Measurements from ENCODE around the gene GCLC.
"Not testable (repeated sequence)": the region's sequence is repeated elsewhere in the genome, so short reads cannot be mapped to it uniquely, and the experiment has no call there.

Gene GCLC

DNA sequence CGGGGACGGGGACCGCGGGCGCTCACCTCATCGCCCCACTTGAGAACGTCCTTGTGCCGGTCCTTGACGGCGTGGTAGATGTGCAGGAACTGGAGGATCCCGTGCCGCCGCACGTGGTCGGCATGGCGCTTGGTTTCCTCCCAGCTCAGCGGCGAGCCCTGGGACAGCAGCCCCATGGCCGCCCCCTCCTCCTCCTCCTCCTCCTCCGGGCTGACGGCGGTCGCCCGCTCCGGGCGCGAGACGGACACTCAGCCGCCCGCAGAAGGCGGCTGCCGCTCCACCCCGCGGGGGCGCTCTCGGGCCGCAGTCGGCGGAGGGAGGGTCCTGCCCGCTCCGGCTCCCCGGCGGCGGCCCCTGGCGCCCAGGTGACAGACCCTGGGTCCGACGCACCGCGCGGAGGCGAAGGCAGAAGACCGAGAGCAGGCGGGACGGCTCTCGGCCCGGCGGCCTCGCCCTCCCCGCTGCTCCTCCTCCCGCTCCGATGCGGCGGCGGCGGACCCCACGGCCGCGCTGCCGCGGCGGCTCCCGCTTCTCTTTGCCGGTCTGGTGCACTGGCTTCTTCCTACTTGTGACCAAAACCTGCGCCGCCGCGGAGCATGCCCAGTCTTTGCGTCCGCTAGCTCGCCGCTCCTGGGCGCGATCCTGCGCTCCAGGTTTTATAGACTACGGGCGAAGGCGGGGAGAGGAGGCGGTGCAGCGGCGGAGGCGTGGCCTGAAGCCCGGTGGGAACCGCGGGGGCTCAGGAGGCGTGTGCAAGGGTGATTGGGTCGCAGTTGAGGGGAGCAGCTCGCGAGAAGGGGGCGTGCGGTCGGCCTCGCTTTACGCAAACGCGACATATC, at the start of gene GCLC:
Gene GCLC, minus strand, starts transcription at position 632 of the 839 bp plus-strand sequence. Its CDS starts 456 bp downstream, at position 176.
- peak; percentile 79 for DNase-seq (ENCODE audit: low read depth)

DNA sequence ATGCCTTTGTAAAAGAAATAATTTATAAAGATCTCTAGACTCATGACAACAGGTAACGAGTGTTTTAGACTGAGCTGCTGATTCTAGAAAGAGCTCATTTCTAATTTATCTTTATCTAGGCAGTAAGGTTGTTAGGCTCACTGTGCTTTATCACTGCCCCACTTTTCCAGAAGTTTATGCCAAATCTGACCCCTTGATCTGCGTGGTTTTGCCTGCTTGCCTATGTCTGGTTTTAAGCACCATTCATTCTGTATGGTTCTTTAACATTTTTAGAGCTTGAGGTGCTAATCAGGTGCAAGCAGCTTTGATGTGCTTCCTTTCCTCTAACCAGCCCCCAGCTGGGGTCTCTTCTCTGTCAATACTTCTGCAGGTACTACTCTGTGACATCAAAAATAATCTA, 49.7 kb upstream of the GCLC start:
- no peak for DNase-seq (ENCODE audit: low read depth)

DNA sequence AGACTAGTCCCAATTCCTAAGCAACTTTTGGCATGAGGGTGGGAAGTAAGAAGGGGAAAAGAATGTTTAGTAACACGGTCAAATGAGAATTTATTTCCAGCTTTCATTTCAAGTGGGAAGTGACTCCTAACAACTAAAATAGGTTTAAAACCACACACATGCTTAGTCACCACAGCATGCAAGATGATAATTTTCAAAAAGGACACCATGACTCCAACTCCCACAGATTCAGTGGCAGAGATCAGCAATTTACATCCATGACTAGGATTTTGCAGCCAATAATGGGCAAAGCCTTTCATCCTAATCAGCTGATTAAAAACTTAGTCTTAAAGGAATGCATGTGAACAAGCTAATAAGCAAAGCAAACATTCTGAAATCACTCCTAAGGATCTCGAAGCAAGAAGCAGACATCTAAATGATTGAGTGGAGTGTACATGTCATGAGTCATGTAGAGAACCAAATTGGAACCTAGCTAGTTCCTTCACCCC, 48.1 kb upstream of the GCLC start:
- DNase-seq (ENCODE audit: low read depth), result no peak

GRCh38 chr6:53591873-53592272, 47.0 kb upstream of the GCLC start:
- DNase-seq (ENCODE audit: low read depth), result no peak

DNA sequence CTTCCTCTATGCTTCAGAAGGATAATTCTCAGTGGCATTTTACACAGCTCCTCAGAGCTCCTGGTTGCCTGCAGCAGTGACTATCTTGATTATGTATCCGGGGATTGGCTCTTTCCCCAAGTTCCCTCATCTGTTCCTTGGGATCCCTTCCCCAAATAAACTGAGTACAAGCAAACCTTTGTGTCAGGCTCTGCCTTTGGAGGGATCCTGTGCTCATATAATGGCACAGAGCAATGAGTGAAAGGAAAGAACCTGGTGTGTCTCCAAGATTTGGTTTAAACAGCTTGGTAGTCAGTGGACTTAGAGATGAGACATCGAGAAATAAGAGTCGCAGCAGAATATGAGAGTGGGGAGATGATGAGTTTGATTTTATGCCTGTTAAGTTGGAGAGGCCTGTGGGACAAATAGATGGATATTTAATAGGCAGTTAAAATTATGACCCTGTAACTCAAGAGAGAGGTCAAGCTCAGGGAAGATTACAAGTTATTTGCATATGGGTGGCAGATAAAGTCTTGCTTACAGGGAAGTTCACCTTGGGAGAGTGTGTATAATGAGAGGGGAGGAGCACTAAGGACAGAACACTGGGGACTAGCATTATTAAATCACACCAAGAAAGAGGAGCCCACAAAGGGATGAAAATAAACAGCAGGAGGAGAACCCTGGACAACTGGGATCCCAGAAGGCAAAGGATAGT, 44.1 kb upstream of the GCLC start:
- DNase-seq (ENCODE audit: low read depth), result no peak

DNA sequence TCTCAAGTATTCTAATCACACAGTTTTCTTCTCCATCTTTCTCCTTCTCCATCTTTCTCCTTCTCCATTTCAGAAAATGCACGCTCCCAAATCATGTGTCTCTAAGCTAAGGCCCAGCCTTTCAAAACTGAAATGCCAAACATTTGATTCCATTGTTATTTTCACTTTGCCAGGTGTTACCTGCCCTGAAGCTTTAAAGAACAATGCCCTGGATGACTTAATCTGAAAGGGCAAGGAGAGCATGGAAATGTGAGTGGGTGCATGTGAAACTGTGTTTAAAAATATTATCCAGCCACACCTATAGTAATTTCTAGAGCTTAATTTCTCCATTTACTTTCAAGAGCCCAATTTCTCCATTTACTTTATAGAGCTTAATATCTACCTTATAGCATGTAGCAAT, 42.4 kb upstream of the GCLC start:
- no peak for DNase-seq (ENCODE audit: low read depth)

DNA sequence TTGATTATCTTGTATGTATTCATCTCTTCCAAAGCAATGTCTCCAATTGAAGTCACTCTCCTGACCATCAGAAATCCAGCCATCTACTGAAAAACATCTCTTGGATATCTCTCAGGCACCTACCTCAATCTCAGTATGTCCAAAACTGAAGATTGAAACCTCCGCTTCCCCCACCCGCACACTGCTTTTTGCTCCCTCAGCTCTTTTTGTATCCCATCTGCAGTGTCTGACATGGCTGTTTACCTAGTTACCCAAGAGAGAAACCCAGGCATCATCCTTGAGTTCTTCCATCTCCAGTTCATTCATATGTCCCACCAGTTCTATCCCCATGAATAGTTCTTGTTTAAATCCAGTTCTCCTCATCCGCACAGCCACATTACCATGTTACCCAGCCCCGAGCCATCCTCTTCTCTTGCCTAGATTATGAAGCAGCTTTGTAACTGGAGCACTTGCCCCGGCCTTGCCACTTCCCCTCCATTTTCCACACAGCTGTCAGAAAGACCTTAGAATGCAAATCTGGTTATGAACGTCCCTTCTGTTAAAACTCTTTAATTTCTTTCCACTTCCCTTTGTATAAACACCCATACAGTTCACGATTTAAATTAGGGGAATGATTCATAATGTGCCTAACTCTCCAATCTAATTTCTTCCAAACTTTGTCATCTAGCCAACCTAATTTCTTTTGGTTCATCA, 40.5 kb upstream of the GCLC start:
- DNase-seq (ENCODE audit: low read depth), result no peak

GRCh38 chr6:53584726-53585125, 39.8 kb upstream of the GCLC start:
- DNase-seq (ENCODE audit: low read depth), result no peak

DNA sequence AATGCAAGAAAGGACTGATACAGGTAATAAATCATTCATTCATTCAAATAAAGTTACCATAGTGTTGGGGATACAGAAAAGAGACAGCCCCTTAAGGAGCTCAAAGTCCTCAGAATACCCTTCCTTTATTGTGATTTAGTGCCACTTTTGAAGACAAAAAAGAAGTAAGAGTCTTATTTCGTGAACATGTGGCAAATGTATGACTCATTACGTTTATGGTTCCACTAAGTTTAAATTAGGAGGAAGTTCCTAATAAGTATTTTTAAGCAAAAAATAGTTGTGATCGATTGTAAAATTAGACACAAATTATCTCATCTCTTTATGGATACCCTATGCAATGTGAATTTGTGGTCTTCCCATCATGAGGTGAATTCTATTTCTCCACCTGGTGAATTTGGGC, 38.5 kb upstream of the GCLC start:
- no peak for DNase-seq (ENCODE audit: low read depth)

GRCh38 chr6:53582963-53583362, 38.1 kb upstream of the GCLC start:
- no peak for DNase-seq (ENCODE audit: low read depth)

- DNase-seq (ENCODE audit: low read depth), result no peak
Observed at GRCh38 chr6:53581856-53582255, 37.0 kb upstream of the GCLC start.

- DNase-seq (ENCODE audit: low read depth), result no peak
Observed at GRCh38 chr6:53581173-53581773, 36.4 kb upstream of the GCLC start.

GRCh38 chr6:53579338-53579737, 34.4 kb upstream of the GCLC start:
- no peak for DNase-seq (ENCODE audit: low read depth)

DNA sequence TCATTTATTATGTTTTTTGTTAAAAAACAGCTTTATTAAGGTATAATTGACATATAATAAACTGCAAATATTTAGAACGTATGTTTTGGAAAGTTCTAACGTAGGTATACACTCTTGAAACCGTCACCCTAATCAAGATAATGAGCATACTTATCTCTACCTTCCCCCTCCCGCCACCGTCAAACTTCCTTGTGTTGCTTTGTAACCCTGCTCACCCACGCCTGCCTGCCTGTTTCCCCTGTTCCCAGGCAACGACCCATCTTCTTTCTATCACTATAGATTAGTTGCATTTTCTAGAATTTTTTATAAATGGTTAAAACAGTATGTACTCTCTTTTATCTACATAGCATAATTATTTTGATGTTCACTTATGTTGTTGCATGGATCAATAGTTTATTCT, 33.5 kb upstream of the GCLC start:
- no peak for DNase-seq (ENCODE audit: low read depth)

GRCh38 chr6:53573299-53573698, 28.4 kb upstream of the GCLC start:
- DNase-seq (ENCODE audit: low read depth), result no peak

GRCh38 chr6:53572379-53572778, 27.5 kb upstream of the GCLC start:
- DNase-seq (ENCODE audit: low read depth), result not testable (repeated sequence)

DNA sequence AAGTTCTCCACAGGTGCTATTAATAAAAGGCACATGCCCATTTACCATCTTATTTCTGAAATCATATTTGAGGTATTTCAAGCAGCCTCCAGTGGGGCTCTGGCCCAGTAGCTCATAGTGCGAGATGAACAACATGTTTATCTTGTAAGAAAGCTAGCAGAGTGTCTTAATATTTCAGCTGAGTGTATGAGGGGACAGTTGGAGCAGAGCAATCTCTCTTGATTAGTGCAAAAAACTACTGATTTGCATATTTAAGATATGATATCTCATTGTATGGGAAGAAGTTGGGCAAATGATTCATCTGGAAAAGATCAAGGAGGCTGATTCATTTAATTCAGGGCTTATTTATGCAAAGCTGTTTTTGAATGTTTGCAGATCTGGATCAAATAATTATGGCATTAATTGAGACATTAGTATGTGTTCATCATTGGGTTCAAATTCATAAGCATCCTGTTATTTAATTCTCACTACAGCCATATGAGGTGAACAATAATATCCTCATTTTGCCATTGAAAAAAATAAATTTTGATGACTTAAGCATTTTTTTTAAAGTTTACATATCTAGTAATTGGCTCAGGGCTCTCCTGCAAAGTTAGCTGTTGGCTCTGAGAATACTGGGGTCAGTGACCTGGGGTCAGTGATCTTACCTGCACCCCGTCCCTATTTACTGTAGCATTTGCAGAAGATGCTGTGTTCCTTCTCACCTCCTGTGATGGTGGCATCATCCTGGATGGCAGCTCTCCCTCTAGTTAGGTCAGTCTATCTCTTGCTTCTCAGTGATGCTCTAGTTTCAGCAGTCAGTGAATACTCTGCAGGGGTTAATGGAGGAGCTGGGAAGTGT, 24.1 kb upstream of the GCLC start:
- DNase-seq (ENCODE audit: low read depth), result no peak

GRCh38 chr6:53567701-53568100, 22.8 kb upstream of the GCLC start:
- no peak for DNase-seq (ENCODE audit: low read depth)

DNA sequence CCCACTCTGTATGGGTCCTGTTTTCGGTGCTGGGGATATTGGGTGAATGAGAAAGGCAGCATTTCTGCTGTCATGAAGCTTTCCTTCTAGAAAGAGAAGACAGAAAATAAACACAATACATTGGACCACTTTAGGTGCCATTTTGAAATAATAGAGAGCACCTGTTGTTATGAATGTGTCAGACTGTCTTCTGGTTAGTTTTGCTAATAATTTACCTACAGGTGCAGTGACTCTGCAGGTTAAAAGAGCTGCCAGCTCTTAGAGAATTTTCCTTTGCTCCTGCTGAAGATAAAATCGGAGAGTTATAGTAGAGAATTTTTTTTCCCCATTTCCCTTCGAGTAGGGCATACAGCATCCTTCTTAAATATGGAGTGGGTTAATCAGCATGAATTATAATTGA, 21.9 kb upstream of the GCLC start:
- no peak for DNase-seq (ENCODE audit: low read depth)

GRCh38 chr6:53565886-53566285, 21.0 kb upstream of the GCLC start:
- DNase-seq (ENCODE audit: low read depth), result no peak

DNA sequence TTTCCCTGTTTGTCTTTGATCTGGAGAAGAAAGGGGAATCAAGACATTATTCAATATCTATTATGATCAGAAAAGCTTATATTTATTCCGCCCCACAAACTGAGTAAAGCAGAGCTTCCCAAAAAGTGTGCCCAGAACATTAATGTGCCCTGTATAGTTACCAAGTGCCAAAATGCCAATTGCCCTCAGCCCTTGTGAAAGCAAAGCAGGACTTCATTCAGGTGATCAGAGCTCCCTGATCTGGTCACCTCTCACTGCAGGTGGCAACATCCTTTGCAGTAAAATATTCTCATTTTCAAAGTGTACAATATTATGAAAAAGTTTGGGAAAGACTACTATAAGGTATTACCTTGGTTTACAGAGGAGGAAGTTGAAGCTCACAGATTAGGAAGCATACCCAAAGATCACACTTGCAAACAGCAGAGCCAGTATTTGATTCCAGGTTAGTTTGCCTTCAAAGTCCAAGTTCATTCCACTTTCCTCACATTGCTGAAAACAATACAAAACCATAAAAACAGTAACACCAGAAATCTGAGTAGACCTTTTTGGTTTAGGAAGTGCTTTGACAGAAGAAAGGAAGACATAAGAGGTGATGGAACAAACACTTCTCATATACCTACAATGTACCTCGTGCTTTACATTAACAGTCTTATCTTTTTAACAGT, 19.6 kb upstream of the GCLC start:
- DNase-seq (ENCODE audit: low read depth), result no peak

Measured in activated T-cell treated with anti-CD3 and anti-CD28 coated beads for 1 hour (primary cell).